ENCODE measurements around the gene EXD1. TPM values are rescaled to one million over a fixed set of nuclear protein-coding genes. Genes with fewer than 3 reads are reported as not detected.

EXD1 gene
- total RNA-seq, 1 experiment from 2014 or later = 0.73 TPM

- Histone ChIP-seq H3K27me3 (ENCODE audit: control insufficient read depth, insufficient read depth, low read length) (no peaks in the 10 kb centered on the region), H3K36me3 (replicated peaks; ENCODE audit: control insufficient read depth, insufficient read depth, low read length) (no peaks in the 10 kb centered on the region), H3K4me3 (ENCODE audit: insufficient read depth, low read depth, low read length) (no peak overlapping the region)
- no peak for DNase-seq
These were observed 31.1 kb downstream of the EXD1 start for GRCh38 chr15:41199470-41199869.

DNA sequence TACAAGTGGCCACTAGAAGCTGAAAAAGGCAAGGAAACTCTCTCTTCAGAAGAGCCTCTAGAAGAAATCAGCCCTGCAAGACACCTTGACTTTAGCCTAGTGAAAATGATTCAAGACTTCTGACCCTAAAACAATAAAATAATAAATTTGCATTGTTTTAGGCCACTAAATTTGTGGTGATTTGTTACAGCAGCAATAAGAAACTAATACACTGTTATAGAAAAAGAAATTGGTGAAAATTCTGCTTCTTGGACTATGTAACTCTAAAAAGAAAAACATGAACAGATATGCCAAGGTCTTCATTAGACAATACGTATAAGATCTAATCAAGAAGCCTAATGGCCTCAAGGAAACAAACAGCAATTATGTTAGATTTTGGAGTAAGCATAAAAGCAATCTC, 36.1 kb downstream of the EXD1 start:
- H3K36me3 ChIP-seq (replicated peaks; ENCODE audit: control insufficient read depth, insufficient read depth, low read length) = no peaks in the 10 kb centered on the region
- no peaks in the 10 kb centered on the region for H3K27me3 ChIP-seq (ENCODE audit: control insufficient read depth, insufficient read depth, low read length)
- DNase-seq = no peak
- H3K4me3 ChIP-seq (ENCODE audit: insufficient read depth, low read depth, low read length) = no peak overlapping the region

- DNase-seq = no peak
- Histone ChIP-seq H3K4me3 (ENCODE audit: insufficient read depth, low read depth, low read length) (no peak overlapping the region), H3K36me3 (replicated peaks; ENCODE audit: control insufficient read depth, insufficient read depth, low read length) (no peaks in the 10 kb centered on the region), H3K27me3 (ENCODE audit: control insufficient read depth, insufficient read depth, low read length) (no peaks in the 10 kb centered on the region)
These were observed 47.0 kb downstream of the EXD1 start for GRCh38 chr15:41183581-41183980.

DNA sequence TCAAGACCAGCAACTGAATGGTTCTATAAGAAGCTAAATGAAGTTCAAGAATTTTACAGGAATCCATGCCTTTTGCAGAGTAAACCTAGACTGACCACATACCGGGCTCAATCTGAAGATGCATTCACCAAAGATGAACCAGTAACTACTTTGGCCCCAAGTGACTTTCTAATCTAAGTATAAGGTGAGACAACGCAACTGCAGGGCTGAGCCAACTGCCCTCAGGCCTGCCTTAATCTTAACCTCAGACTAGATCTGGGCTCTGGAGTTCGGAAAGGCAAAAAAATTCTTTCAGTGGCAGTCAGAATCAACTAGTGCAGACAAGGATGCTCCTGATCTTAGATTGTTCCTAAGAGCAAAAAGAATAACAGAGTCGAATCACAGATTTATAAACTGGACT, 48.3 kb downstream of the EXD1 start:
- Histone ChIP-seq H3K4me3 (ENCODE audit: insufficient read depth, low read depth, low read length) (no peak overlapping the region), H3K27me3 (ENCODE audit: control insufficient read depth, insufficient read depth, low read length) (no peaks in the 10 kb centered on the region), H3K36me3 (replicated peaks; ENCODE audit: control insufficient read depth, insufficient read depth, low read length) (no peaks in the 10 kb centered on the region)
- no peak for DNase-seq

DNA sequence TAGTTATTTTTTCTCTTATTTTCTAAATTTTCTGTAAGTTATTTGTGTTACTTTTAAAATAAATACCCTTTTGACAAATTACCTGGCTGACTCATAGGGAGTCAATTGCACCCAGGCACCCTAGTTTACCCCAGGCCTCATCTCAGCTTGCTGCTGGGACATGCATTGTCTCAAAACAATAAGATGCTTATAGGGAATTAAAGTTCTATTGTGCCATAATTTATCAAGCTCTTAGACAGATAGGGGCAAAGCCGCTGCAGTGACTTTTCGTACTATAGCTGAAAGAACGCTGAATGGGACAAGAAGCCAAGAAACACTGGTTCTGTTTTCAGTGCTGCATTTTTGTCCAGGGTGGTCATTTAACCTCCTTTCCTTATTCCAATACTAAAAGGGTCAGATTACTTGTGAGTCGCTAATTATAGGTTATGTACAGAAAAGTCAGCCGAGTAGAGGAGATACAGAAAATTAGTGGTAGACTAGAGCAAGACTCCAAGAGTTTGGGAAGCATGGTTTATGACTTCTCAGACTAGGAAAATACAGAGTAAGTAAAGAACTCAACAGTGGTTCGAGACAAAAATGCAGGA, 50.3 kb downstream of the EXD1 start:
- Histone ChIP-seq H3K27me3 (ENCODE audit: control insufficient read depth, insufficient read depth, low read length) (no peaks in the 10 kb centered on the region), H3K4me3 (ENCODE audit: insufficient read depth, low read depth, low read length) (no peak overlapping the region), H3K36me3 (replicated peaks; ENCODE audit: control insufficient read depth, insufficient read depth, low read length) (no peaks in the 10 kb centered on the region)
- DNase-seq = no peak

GRCh38 chr15:41169781-41170180, 60.8 kb downstream of the EXD1 start:
- DNase-seq = no peak
- no peak overlapping the region for H3K4me3 ChIP-seq (ENCODE audit: insufficient read depth, low read depth, low read length)
- no peaks in the 10 kb centered on the region for H3K27me3 ChIP-seq (ENCODE audit: control insufficient read depth, insufficient read depth, low read length)
- no peaks in the 10 kb centered on the region for H3K36me3 ChIP-seq (replicated peaks; ENCODE audit: control insufficient read depth, insufficient read depth, low read length)

- Histone ChIP-seq H3K36me3 (replicated peaks; ENCODE audit: control insufficient read depth, insufficient read depth, low read length) (no peaks in the 10 kb centered on the region), H3K4me3 (ENCODE audit: insufficient read depth, low read depth, low read length) (no peak overlapping the region), H3K27me3 (ENCODE audit: control insufficient read depth, insufficient read depth, low read length) (no peaks in the 10 kb centered on the region)
- no peak for DNase-seq
These were observed 61.5 kb downstream of the EXD1 start for GRCh38 chr15:41169086-41169485.

DNA sequence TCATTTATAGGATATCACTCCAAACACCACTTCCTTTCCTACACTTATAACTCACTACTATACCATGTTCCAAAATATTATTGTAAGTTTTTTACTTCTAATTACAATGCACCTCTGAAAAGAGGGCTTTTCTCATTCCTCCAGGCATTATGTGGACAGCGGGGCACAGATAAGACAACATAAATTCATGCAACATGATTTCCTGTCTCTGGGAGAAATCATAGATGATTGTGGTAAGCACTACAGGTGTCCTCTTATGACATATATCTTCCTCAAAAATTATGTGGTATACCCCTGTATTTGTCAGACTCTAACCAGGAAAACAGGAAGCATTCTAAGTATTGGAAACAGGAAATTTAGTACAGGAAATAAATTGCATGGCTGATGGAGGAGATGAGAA, 68.8 kb downstream of the EXD1 start:
- no peaks in the 10 kb centered on the region for H3K27me3 ChIP-seq (ENCODE audit: control insufficient read depth, insufficient read depth, low read length)
- H3K4me3 ChIP-seq (ENCODE audit: insufficient read depth, low read depth, low read length) = no peak overlapping the region
- DNase-seq = no peak
- no peaks in the 10 kb centered on the region for H3K36me3 ChIP-seq (replicated peaks; ENCODE audit: control insufficient read depth, insufficient read depth, low read length)

GRCh38 chr15:41161336-41161735, 69.2 kb downstream of the EXD1 start:
- Histone ChIP-seq H3K36me3 (replicated peaks; ENCODE audit: control insufficient read depth, insufficient read depth, low read length) (no peaks in the 10 kb centered on the region), H3K27me3 (ENCODE audit: control insufficient read depth, insufficient read depth, low read length) (no peaks in the 10 kb centered on the region), H3K4me3 (ENCODE audit: insufficient read depth, low read depth, low read length) (no peak overlapping the region)
- no peak for DNase-seq

DNA sequence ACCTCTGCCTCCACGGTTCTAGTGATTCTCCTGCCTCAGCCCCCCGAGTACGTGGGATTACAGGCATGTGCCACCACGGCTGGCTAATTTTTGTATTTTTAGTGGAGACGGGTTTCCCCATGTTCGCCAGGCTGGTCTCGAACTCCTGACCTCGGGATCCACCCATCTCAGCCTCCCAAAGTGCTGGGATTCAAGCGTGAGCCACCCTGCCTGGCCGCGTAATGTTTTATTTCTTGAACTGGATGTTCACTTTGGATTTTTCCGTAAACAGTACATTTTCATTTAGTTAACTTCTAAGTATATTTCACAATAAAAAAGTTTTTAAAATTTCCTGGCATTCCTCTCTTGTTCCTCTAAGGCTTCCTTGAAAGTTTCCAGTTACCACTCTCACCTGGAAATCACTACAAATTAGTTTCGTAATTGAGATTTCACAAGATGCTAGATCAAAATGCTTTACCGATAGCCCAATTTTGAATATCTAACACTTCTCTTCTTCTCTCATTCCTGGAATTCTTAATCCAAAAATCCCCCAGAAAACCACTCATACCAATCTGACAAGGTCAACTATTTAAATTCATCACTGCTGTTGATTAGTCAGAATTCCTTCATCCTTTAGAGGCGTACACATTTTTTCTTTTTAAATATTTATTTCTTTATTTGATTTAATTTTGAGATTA, 69.8 kb downstream of the EXD1 start:
- no peaks in the 10 kb centered on the region for H3K27me3 ChIP-seq (ENCODE audit: control insufficient read depth, insufficient read depth, low read length)
- no peak for DNase-seq
- H3K4me3 ChIP-seq (ENCODE audit: insufficient read depth, low read depth, low read length) = no peak overlapping the region
- H3K36me3 ChIP-seq (replicated peaks; ENCODE audit: control insufficient read depth, insufficient read depth, low read length) = no peaks in the 10 kb centered on the region

GRCh38 chr15:41154412-41154811, 76.1 kb downstream of the EXD1 start:
- no peak overlapping the region for H3K4me3 ChIP-seq (ENCODE audit: insufficient read depth, low read depth, low read length)
- H3K27me3 ChIP-seq (ENCODE audit: control insufficient read depth, insufficient read depth, low read length) = no peaks in the 10 kb centered on the region
- DNase-seq = no peak
- no peaks in the 10 kb centered on the region for H3K36me3 ChIP-seq (replicated peaks; ENCODE audit: control insufficient read depth, insufficient read depth, low read length)

DNA sequence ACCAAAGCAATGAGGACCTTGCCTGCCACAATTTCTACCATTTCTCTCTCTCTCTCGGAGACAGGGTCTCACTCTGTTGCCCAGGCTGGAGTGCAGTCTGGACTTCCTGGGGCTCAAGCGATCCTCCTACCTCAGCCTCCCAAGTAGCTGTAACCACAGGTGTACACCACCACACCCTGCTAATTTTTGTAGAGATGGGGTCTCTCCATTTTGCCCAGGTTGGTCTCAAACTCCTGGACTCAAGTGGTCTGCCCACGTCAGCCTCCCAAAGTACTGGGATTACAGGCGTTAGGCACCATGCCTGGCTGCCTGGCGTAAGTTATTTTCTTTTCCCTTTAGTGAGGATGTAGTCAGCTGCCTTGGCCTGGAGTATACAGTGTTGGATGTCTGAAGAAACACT, 76.8 kb downstream of the EXD1 start:
- no peaks in the 10 kb centered on the region for H3K27me3 ChIP-seq (ENCODE audit: control insufficient read depth, insufficient read depth, low read length)
- no peaks in the 10 kb centered on the region for H3K36me3 ChIP-seq (replicated peaks; ENCODE audit: control insufficient read depth, insufficient read depth, low read length)
- DNase-seq = no peak
- no peak overlapping the region for H3K4me3 ChIP-seq (ENCODE audit: insufficient read depth, low read depth, low read length)

DNA sequence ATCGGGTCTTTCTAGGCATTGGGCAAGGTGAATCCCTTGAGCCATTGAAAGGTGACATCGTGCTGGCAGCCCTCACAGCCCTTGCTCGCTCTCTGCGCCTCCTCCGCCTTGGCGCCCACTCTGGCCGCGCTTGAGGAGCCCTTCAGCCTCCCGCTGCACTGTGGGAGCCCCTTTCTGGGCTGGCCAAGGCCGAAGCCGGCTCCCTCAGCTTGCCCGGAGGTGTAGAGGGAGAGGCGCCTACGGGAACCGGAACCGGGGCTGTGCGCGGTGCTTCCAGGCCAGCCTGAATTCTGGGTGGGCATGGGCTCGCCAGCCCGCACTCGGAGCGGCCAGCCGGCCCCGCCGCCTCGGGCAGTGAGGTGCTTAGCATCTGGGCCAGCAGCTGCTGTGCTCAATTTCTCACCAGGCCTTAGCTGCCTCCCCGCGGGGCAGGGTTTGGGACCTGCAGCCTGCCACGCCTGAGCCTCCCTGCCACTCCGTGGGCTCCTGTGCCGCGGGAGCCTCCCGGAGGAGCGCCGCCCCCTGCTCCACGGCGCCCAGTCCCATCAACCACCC, 79.0 kb downstream of the EXD1 start:
- Histone ChIP-seq H3K36me3 (replicated peaks; ENCODE audit: control insufficient read depth, insufficient read depth, low read length) (no peaks in the 10 kb centered on the region), H3K4me3 (ENCODE audit: insufficient read depth, low read depth, low read length) (no peak overlapping the region), H3K27me3 (ENCODE audit: control insufficient read depth, insufficient read depth, low read length) (no peaks in the 10 kb centered on the region)
- DNase-seq = no peak

DNA sequence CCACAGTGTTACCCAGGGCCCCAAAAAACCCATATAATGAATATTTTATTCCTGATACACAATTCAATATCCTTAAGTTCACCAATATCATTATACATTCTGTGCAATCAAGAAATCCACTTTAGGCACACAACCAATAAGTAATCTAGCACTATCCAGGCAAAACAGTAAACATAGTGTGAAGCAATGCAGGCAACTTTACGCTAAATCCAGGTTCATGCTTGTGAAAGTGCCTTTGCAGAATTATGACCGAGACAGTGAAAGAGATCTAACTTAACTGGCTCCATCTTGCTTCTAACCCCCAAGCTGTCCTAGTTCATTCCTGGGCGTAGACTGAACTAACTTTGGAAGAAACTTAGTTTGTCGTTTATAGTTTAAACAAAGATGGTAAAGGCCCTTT, 80.3 kb downstream of the EXD1 start:
- H3K4me3 ChIP-seq (ENCODE audit: insufficient read depth, low read depth, low read length) = no peak overlapping the region
- H3K27me3 ChIP-seq (ENCODE audit: control insufficient read depth, insufficient read depth, low read length) = no peaks in the 10 kb centered on the region
- DNase-seq = no peak
- H3K36me3 ChIP-seq (replicated peaks; ENCODE audit: control insufficient read depth, insufficient read depth, low read length) = no peaks in the 10 kb centered on the region

- H3K4me3 ChIP-seq (ENCODE audit: insufficient read depth, low read depth, low read length) = no peak overlapping the region
- no peaks in the 10 kb centered on the region for H3K27me3 ChIP-seq (ENCODE audit: control insufficient read depth, insufficient read depth, low read length)
- no peak for DNase-seq
- no peaks in the 10 kb centered on the region for H3K36me3 ChIP-seq (replicated peaks; ENCODE audit: control insufficient read depth, insufficient read depth, low read length)
These were observed 82.5 kb downstream of the EXD1 start for GRCh38 chr15:41148065-41148464.
